ENCODE data around the gene IL27RA.

Gene IL27RA

DNA sequence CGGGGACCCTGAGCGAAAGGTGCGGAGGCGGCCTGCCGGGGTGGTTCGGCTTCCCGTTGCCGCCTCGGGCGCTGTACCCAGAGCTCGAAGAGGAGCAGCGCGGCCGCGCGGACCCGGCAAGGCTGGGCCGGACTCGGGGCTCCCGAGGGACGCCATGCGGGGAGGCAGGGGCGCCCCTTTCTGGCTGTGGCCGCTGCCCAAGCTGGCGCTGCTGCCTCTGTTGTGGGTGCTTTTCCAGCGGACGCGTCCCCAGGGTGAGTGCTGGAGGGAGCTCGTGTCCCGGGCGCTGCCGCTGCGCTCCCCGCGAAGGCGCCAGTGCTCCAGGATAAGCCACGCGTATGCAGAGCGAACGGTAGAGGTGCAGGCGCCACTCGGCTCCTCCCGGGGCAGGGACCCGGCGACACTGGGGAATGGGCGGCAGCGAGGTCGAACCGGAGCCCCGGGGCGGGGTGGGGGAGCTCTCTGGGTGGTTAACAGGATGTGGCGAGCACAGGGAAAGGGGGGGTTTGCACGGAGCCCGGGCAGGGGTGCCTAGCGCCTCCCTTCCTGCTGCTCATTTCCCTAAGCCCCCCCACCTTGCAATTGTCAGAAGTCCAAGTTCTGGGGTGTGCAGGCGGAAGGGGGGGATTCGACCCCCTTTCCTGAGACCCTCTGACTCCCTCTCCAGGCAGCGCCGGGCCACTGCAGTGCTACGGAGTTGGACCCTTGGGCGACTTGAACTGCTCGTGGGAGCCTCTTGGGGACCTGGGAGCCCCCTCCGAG is at the start of gene IL27RA:
Gene IL27RA, plus strand, starts transcription at position 44 of the 762 bp plus-strand sequence. Its CDS starts 111 bp downstream, at position 155.
- DNase-seq = peak; percentile 75

DNA sequence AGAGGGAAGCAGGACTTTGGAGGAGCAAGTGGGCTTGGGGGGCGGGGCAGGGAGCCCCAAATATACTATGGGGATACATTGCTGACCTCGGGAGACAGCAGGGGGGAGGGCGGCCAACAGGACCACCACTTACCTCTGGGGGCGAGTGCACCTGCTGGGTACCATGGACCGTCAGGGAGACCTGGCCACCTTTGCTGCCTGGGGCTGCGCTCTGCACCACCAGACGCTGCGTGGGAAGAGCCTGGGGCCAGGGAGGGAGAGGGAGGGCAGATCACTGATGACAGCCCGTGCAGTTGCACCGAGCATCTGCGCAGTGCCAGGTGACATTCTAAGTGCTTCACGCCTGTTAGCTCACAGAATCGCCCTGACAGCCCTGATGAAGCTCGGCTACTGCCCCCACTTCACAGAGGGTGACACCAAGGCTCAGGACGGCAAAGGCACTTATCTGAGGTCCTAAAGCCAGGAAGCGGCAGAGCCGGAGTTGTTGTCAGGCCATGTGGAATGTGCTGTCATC is 49.5 kb upstream of the IL27RA start:
- no peak for DNase-seq

DNA sequence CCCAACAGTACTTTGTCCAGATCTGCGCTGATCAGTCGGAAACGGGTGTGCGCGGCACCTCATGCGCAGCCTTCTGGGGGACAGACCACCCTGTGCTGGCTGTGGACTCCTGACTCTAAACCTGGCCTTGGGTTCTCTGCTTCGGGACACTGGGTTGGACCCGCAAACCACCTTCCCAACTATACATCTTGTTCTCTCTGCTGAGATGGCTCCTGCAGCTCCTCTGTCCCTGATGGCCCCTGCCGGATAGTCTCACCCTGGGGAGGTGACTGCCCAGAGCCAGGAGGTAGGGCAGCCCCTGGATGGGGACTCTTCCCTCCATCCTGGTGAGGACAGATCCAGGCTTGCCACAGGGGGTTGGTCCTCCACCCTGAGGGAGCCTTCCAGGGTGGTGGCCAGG is 48.8 kb upstream of the IL27RA start:
- no peak for DNase-seq

DNA sequence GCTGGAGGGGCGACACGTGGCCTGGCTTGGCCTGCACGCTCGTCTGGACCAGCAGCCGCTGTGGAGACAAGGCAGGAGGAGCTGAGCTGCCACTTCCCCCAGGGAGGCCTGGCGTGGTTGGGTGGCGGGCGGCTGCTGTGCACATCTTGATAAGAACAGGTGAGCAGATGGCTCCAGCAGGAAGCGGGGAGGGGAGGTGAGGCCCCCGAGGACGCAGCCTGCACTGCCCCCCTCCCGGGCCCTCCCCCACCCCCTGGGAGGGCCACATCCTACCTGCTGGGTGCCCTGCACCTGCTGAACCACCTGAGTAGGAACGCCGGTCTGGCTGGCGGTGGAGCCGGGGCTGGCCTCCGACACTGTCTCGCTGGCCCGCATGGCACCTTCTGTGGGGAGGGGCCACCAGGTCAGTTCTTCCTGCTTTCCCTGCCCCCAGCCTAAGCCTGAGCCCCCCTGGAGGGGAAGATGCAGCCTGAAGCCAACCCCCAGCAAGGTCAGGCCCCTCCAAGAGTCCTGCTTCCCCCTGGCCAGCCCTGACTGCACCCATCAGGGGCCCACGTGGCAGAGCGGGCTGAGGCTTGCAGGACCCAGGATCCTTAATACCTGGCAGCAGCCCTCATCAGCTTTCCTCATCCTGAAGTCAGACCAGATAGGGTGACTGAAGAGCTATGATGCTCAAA is 48.2 kb upstream of the IL27RA start:
- DNase-seq = no peak

DNA sequence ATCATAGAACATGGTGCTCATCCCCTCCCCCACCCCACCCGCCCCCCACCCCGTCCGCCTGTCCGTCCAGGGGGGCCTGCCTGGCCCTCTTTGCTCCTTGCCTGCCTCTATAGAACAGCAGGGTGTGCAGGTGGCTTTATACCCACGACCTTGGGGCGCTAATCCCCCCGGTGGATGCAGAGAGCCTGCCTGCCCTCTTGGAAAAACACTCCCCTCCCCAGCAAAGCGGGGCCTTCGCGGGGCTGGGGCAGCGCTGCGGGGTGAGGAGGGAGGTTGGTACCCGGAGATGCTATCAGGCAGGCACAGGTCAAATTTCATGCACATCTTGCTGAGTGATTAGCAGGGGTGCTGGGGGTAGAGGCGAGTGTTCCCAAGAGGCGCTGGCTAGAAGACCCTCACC is 47.4 kb upstream of the IL27RA start:
- DNase-seq = no peak

DNA sequence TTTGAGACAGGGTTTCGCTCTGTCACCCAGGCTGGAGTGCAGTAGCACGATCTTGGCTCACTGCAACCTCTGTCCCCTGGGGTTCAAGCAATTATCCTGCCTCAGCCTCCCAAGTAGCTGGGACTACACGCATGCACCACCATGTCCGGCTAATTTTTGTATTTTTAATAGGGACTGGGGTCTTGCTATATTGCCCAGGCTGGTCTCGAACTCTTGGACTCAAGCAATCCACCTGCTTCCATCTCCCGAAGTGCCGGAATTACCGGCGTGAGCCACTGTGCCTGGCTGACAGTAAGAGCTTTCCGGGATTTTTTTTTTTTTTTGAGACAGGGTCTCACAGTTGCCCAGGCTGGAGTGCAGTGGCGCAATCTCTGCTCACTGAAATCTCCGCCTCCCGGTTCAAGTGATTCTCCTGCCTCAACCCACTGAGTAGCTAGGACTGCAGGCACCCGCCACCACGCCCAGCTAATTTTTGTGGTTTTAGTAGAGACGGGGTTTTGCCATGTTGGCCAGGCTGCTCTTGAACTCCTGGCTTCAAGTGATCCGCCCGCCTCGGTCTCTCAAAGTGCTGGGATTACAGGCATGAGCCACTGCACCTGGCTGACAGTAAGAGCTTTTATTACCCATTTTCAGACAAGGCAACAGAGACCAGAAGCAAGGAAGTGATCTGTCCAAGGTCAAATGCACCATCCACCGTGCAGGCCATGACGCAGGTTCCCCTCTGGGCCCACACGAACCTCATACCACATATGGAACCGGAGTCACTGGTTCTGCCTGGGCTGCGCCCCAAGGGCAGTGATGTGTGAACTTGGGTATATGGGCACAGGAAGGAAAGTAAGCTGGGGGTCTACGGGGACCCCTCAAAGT is 46.5 kb upstream of the IL27RA start:
- peak; percentile 16 for DNase-seq

DNA sequence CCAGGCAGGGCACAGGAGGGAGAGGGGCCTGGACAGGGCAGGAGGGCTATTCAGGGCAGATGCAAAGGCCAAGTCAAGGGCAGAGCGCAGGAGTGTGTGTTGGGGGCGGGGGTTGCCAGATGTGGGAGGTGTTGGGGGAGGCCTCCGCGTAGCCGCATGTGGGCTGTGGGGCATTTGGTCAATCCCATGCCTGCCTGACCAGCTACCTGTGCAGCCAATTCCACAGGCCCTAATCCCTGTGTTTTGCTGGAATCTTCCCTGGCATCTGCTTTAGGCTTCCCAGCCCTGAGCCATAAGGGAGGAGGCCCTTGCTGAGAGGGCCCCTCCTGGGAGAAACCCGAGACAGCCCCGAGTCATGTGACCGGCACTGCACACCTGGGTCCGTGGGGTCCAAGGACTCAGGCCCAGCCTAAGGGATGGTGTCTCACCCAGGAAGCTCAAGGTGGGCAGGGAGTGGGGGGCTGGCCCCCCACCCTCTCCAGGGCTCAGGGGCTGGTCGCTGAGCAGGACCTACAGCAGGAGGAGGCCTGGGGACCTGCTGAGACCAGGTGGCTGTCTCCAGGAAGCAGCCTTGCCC is 45.7 kb upstream of the IL27RA start:
- DNase-seq = no peak

DNA sequence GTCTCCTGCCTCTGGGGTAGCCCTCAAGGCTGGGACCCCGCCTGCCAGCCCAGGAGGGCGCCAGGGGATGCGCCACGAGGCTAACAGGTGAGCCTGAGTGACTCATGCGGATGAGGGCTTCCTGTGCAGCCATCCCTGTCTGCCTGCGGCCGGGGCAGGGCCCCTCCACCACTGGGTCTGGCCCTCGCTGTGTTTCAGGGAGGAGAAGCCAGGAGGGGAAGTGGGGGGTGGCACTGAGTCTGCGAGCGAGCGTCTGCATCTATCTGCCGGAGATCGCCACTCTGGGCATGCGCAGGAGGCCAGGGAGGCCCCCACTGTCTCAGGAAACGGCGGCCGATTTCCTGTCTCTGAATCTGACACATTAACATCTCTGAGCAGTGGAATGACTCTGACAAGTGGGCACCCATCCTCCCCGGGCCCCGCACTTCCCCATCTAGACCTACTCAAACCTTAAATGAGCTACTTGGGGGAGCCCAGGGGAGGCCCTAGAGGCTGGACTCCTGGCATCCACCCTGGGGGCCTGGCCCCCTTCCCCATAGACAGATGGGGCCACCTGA is 45.1 kb upstream of the IL27RA start:
- peak; percentile 99 for DNase-seq

DNA sequence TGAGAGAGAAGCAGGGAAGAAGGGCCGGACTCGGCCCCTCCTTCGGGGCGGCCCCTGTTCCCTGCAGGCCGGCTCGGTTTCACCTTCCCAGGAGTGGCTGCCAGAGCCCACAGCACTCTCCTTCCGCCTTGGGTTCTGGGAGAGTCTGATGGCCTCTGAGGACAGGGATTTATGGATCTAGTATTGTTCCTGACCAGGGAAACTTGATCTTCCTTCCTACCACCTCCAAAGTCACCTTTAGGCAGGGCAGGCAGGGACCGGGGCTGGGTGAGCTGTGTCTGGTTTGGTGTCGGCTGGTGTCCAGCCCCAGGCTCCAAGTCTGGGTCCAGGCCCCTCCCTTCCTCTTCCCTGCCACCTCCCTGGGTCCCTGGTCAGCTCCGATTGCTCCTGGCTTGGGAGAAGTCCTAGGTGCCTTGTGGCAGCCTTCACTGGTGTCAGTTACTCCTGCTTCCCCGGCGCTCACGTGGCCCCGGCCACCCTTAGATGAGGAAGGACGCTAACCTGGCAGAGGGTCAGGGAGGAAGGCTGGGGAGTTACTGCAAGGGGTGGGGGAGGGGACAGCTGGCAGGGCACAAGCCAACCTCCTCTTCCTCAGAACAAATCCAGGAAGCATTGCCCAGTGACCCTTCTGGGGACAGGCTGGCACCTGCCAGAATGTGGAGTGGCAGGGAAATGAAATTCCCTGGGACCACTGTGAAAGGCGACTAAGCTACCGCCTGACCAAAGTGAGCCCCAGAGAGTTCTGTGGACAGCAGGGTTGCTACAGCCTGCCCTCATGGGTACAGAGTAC is 44.3 kb upstream of the IL27RA start:
- DNase-seq = no peak

DNA sequence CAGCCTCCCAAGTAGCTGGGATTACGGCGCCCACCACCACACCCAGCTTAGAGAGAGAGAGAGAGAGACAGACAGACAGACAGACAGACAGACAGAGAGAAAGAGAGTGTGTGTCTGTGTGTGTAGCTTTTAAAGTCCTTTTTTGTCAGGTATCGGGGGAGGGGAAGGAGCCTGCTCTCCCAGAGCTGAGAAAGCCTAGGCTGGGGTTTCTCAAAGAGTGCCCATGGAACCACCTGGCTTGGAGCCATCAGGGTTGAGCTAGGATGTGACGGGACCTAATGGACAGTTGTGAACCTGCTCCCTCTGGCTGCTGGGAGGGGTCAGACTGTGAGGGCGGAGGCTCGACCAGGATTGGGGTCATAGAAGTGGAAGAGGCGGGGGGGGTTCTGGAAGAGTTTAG is 42.1 kb upstream of the IL27RA start:
- no peak for DNase-seq

DNA sequence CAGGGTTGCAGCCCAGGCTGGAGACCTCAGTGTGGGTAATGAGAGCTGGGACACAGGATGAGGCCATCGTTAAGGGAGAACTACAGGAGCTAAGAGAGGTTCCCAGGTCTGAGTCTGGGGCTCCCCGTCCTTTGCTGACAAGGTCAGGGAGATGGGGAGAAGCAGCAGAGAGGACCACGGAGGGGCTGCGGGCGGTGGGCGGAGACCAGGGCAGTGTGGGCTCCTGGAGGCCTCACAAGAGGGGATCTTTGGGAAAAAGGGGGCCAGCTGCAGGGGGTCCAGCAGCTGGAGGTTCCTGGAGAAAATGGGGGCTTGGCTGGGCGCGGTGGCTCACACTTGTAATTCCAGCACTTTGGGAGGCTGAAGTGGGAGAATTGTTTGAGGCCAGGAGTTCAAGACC is 41.5 kb upstream of the IL27RA start:
- DNase-seq = no peak

DNA sequence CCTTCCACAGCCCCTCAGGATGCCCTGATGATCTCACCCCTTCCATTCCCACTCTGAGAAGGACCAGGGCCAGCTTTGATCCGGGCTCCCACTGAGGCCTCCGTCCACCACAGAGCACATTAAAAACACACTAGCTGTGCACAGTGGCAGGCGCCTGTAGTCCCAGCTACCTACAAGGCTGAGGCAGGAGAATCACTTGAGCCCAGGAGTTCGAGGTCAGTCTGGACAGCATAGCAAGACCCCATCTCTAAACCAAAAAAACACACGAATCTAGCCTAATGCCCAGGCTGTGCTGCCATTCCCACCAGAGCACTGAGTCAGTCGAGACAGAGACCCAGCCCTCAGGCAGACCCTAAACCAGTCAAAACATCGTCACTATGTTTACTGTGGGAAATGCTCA is 39.5 kb upstream of the IL27RA start:
- DNase-seq = no peak

DNA sequence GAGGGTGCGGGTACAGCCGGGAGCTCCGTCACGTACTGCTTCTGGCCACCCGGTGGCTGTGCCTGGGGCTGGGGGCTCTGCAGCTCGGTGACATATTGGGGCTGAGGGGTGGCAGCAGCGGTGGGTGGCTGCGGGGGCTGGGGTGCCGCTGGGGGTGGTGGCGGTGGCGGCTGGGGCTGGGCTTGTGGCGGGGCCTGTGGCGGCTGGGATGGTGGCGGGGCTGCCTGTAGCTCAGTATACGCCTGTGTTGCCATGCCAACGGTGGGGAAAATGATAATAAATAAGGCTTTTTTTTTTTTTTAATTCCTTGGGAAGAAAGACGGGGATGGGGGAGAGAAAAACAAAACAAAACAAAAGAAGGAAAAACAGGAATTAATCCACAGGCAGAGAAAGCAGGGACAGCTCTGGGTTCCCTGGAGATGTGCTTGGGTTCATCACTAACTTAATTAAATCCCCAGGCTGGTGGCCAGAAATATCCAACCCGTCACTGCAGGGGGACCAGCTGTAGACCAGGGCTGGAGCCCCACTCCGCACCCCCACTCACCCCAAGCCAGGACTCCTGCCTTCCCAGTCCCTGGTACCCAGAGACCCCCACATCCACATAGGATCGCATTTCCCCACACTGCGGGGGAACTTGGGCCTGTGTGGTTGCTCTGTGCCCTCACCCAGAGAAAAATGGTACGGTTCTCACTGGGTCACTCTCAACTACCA is 37.8 kb upstream of the IL27RA start:
- DNase-seq = no peak

DNA sequence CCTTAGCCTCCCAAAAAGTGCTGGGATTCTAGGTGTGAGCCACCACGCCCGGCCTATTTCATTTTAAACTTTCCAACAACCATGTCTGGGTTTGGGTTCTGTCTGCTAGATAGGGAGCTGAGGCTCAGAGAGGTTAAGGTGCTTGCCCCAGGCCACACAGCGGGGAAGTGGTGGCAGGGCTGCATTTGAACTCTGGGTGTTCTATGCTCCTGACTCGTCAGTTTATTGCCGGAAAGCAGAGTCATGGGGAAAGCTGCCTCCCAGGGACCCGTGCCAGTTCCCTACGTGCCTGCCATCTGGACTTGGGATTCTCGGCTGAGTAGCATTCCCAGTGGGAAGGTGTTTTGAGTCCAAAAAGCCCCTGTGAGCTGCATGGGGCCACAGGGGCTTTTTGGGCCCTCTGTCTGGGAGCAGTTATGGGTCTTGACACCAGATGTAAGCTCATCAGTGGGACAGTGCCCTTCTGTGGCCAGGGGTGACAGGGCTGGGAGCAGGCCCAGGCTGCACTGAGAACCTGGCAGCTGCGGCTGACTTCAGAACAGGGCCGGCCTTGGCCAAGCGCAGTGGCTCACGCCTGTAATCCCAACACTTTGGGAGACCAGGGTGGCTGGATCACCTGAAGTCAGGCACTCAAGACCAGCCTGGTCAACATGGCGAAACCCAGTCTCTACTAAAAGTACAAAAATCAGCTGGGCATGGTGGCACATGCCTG is 36.4 kb upstream of the IL27RA start:
- no peak for DNase-seq

DNA sequence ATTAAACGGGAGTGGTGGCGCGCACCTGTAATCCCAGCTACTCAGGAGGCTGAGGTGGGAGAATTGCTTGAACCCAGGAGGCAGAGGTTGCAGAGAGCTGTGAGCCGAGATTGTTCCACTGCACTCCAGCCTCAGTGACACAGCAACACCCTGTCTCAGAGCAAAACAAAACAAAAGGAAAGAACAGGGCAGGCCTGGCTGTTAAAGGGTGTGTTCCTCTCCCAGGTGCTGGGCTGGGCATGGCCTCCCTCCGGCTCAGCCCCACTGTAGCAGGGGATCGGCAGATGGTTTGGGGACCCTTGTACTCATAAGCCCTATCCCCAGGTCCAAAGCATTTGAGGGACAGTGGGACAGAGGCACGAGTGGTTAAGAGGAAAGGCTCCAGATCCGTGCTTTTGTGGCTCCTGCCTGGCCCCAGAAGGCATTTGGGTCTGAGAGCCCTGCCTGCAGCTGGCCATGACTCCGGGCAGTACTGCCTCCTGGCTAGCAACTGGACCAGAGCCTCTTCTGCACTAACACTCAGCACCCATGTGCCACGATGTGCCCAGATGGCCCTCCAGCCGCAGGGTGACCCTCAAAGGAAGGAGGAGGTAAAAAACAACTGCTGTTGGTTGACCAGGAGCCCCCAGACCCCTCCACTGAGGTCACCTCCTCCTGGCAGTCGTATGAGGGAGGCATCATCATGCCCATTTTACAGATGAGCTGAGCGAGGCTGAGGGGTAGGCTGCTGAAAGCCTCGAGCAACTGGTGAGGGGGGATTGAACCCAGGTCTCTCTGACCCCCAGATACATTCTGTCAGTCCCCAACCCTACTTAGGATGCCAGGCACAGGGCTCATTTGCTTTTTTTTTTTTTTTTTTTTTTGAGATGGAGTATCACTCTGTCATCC is 35.4 kb upstream of the IL27RA start:
- DNase-seq = no peak

DNA sequence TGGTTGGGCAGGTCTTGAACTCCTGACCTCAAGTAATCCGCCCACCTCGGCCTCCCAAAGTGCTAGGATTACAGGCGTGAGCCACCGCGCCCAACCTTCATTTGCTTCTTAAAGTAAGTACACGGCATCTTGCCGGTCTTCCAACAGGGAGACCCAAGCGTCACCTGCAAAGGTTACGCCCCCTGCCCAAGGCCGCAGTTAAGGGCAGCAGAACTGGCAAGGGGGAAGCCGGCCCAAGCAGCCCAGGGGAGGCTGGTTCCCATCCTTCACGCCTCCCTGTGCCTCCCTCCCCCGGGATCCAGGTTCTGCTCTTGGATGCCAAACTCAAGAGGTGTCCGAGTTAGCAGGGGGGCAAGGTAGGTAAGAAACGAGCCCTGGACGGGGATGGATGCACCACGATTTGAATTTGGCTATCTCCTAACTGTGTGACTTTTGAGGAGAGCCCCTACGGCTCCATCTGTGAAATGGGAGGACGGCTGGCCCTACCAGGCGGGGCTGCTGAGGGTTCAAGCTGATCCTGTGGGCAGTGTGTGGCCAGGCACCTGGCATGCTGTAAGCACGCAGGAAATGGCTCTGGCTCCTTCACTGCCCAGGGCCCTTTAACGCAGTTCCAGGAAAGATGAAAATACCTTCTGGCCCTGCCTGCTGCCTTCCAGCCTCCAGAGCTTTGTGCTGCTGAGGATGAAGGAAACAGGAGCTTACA is 34.5 kb upstream of the IL27RA start:
- DNase-seq = no peak

DNA sequence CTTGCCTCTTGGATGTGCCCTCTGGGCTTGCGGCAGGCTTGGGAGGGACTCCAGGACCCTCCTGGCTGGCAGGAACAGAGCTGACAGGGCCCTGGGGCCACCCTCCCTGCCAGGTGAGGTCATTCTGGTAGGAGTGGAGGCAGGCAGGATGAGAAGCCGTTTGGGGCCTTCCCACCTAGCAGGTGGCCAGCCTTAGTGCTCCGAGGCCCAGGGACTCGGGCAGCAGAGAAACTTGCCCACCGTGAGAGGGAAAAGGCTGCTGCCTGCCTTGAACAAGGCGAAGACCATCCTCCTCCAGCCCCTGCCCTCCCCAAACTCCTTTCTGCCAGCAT is 34.0 kb upstream of the IL27RA start:
- no peak for DNase-seq

DNA sequence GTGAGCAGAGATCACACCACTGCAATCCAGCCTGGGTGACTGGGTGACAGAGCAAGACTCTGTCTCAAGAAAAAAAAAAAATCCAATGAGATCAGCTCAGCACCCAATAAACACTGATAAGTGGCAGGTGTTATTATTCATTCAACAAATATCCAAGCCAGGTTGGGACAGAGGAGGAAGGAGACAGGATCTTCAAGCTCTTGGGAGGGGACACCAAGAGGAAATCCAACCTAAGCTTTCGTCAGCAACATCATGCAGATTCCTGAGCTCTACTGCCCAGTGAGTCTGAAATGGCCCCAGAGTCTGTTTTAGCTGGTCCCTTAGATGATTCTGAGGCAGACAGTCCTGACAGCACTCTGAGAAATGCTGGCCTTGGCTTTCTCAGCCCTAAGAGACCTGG is 33.1 kb upstream of the IL27RA start:
- DNase-seq = no peak

DNA sequence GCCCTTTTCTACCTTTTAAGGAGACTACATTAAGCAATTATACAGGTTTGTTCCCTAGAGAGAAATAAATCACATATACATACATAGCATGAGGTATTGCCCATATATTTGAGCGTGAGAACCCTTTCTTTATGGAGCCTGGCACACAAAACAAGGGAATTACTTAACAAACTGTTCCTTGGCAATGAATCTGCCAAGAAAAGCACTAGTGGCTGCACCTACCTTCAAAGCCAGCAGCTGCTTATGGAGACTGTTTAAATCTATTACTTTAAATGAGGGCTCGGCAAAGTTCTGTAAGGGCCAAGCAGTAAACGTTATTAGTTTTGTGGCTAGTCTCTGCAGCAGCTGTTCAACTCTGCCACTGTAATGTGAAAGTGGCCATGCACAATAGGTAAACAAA is 32.5 kb upstream of the IL27RA start:
- no peak for DNase-seq

All from activated CD4-positive, alpha-beta T cell treated with anti-CD3 and anti-CD28 coated beads, Interleukin-2, amount 50 U/mL, for 16 hours (primary cell).